LNCaP clone FGC (cell line): Measurements from ENCODE around the gene RFX6.
"Not testable (repeated sequence)": the region's sequence is repeated elsewhere in the genome, so short reads cannot be mapped to it uniquely, and the experiment has no call there.

Source experiments
- DNase-seq: peaks from one replicate; pipeline ENCODE4 v3.0.0-alpha.2; 2011; ENCODE audit warnings: low read depth
- H3K4me3 ChIP-seq: 2 replicates; pipeline ENCODE4 v1.5.1; 2011; ENCODE audit warnings: mild to moderate bottlenecking, low read depth, low read length, control low read depth
- CTCF ChIP-seq: IDR thresholded peaks from 2 replicates; pipeline ENCODE4 v1.5.1; 2012; ENCODE audit warnings: mild to moderate bottlenecking; ENCODE audit not compliant: control insufficient read depth, insufficient read depth; ENCODE audit errors: extremely low read depth

The RFX6 gene

GRCh38 chr6:116876635-116877611 is at the start of gene RFX6:
RFX6 (plus strand) TSS chr6:116877242; CDS start chr6:116877276, 34 bp downstream.
- H3K4me3 ChIP-seq: peak within 1 kb of the TSS; percentile 55
- no peak for TF ChIP-seq CTCF
- DNase-seq: no peak

DNA sequence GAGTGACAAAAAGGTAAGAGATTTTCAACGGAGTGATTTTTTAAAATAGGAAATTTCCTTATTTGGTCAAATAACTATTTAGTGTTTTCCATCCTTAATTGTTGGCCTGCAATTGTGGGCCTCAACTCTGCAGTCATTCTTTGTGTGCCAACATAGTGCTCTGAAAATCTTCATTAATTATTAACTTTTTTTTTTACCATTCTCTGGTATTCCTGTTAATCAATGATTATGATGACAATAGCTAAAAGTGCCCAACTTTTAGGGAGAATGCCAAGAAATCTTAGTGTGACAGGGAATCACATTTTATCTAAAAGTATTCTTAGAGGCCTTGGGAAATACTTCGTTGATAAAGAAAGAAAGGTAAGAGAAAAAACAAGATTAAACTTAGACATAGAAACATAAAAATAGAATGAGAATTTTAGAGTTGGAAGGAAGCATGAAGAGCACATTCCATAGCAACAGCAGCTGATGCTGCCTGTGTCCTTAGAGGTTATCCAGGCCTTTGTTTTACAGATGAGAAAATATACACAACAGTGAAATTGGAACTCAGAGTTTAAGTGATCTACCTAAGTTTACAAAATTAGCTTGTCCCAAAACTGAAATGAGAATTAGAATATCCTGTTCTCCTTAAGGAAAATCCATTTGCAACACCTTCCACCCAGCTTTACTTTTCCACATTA is 49.3 kb upstream of the RFX6 start:
- no peak overlapping the region for H3K4me3 ChIP-seq
- no peak for DNase-seq
- no peak for TF ChIP-seq CTCF

GRCh38 chr6:116828983-116829382 is 48.1 kb upstream of the RFX6 start, which contains the start of gene GPRC6A:
GPRC6A (minus strand) TSS chr6:116829083; CDS start chr6:116829013, 70 bp downstream.
- H3K4me3 ChIP-seq: no peak within 1 kb of the TSS
- TF ChIP-seq CTCF: no peak
- no peak for DNase-seq

GRCh38 chr6:116834526-116834925 is 42.5 kb upstream of the RFX6 start:
- not testable (repeated sequence) for DNase-seq, H3K4me3 ChIP-seq

GRCh38 chr6:116836606-116837342 is 40.3 kb upstream of the RFX6 start:
- no peak overlapping the region for H3K4me3 ChIP-seq
- no peak for TF ChIP-seq CTCF
- no peak for DNase-seq

GRCh38 chr6:116840091-116840490 is 37.0 kb upstream of the RFX6 start:
- DNase-seq: no peak
- H3K4me3 ChIP-seq: no peak overlapping the region
- TF ChIP-seq CTCF: no peak

DNA sequence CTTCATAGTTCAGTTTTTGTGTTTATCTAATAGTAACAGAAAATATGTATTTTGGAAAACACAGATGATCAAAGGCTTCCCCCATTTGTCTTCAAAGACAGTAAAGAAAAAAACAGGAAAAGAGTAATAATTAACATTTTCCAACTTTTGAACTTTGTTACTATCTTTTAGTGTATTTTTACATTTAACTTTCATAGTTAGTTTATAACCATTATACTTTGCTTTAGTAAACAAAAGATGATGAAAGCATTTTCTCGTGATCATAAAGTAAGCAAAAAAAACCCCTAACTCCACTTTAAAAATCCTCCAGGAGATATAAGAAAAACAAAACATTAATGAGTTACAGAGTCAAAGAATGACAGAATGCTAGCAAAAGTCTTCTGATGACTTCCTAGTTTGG is 34.6 kb upstream of the RFX6 start:
- no peak for DNase-seq
- no peak overlapping the region for H3K4me3 ChIP-seq
- TF ChIP-seq CTCF: no peak
